Type B pancreatic cell (in vitro differentiated cells): ENCODE data around the gene DOCK2. TPM values are rescaled to one million over a fixed set of nuclear protein-coding genes. Genes with fewer than 3 reads are reported as not detected.
"Not testable (repeated sequence)": the region's sequence is repeated elsewhere in the genome, so short reads cannot be mapped to it uniquely, and the experiment has no call there.

Experiments used
- DNase-seq: peaks from one replicate; pipeline ENCODE4 v3.0.0; 2021; ENCODE audit warnings: mixed read lengths; ENCODE audit not compliant: unreplicated experiment; ENCODE audit errors: extremely low spot score
- H3K27ac Mint-ChIP-seq: 2 replicates; pipeline ENCODE4 v1.8.0; 2021; ENCODE audit warnings: mild to moderate bottlenecking, mixed read lengths
- H3K27me3 Mint-ChIP-seq: 2 replicates; pipeline ENCODE4 v1.8.0; 2021; ENCODE audit warnings: mixed read lengths
- H3K36me3 Mint-ChIP-seq: 2 replicates; pipeline ENCODE4 v1.8.0; 2021; ENCODE audit warnings: mixed read lengths
- H3K4me1 Mint-ChIP-seq: one replicate; pipeline ENCODE4 v1.8.0; 2021; ENCODE audit warnings: mixed read lengths; ENCODE audit not compliant: unreplicated experiment
- H3K4me3 Mint-ChIP-seq: 2 replicates; pipeline ENCODE4 v1.8.0; 2021; ENCODE audit warnings: mild to moderate bottlenecking, mixed read lengths
- H3K9me3 Mint-ChIP-seq: 2 replicates; pipeline ENCODE4 v1.8.0; 2021; ENCODE audit warnings: mixed read lengths
- CTCF ChIP-seq: fragments of 200-600 bp; sonication (generic); conservative IDR thresholded peaks from 2 replicates; pipeline ENCODE4 v1.5.0; 2021; ENCODE audit warnings: antibody characterized with exemption, mild to moderate bottlenecking
- total RNA-seq: library from RNA; stranded (reverse); gene quantifications from 2 replicates; pipeline ENCODE4 v1.2.1, GENCODE V29; 2021; ENCODE audit warnings: low replicate concordance

The DOCK2 gene
- total RNA-seq, 1 donor from 2014 or later, result 0.82 TPM

- no peaks in the 10 kb centered on the region for H3K36me3 Mint-ChIP-seq
- H3K27me3 Mint-ChIP-seq, result peaks cover 37% of the 10 kb centered on the region
- no peak overlapping the region for H3K4me3 Mint-ChIP-seq
- peaks cover 9% of the 10 kb centered on the region for H3K4me1 Mint-ChIP-seq
- peaks cover 4% of the 10 kb centered on the region for H3K9me3 Mint-ChIP-seq
- no peak overlapping the region for H3K27ac Mint-ChIP-seq
- TF ChIP-seq CTCF, result no peak
- no peak for DNase-seq
Measured at GRCh38 chr5:169764018-169764378, 126.9 kb downstream of the DOCK2 start.

GRCh38 chr5:169765176-169765996, 128.3 kb downstream of the DOCK2 start:
- TF ChIP-seq CTCF, result no peak
- Mint-ChIP-seq H3K27ac (no peak overlapping the region), H3K4me1 (peaks cover 9% of the 10 kb centered on the region), H3K36me3 (no peaks in the 10 kb centered on the region), H3K27me3 (peaks cover 31% of the 10 kb centered on the region), H3K9me3 (peaks cover 4% of the 10 kb centered on the region), H3K4me3 (no peak overlapping the region)
- no peak for DNase-seq

- not testable (repeated sequence) for H3K4me3 Mint-ChIP-seq, H3K9me3 Mint-ChIP-seq, DNase-seq, H3K36me3 Mint-ChIP-seq, H3K4me1 Mint-ChIP-seq, H3K27ac Mint-ChIP-seq
- peaks cover 34% of the 10 kb centered on the region for H3K27me3 Mint-ChIP-seq
Measured at GRCh38 chr5:169766943-169767342, 129.9 kb downstream of the DOCK2 start.

GRCh38 chr5:169767938-169768337, 130.9 kb downstream of the DOCK2 start:
- Mint-ChIP-seq H3K4me1 (peaks cover 9% of the 10 kb centered on the region), H3K27me3 (peaks cover 31% of the 10 kb centered on the region), H3K36me3 (no peaks in the 10 kb centered on the region), H3K27ac (no peak overlapping the region), H3K4me3 (no peak overlapping the region), H3K9me3 (peaks cover 4% of the 10 kb centered on the region)
- no peak for TF ChIP-seq CTCF
- no peak for DNase-seq

- H3K27me3 Mint-ChIP-seq, result peaks cover 35% of the 10 kb centered on the region
Measured at GRCh38 chr5:169768416-169768815, 131.3 kb downstream of the DOCK2 start.

More at GRCh38 chr5:169768416-169768815, 131.3 kb downstream of the DOCK2 start:
- Mint-ChIP-seq H3K9me3 (peaks cover 4% of the 10 kb centered on the region), H3K36me3 (no peaks in the 10 kb centered on the region), H3K4me1 (peaks cover 9% of the 10 kb centered on the region), H3K27ac (no peak overlapping the region), H3K4me3 (no peak overlapping the region)
- DNase-seq, result no peak
- no peak for TF ChIP-seq CTCF
